ENCODE measurements around the gene LY6G6C.

DNA sequence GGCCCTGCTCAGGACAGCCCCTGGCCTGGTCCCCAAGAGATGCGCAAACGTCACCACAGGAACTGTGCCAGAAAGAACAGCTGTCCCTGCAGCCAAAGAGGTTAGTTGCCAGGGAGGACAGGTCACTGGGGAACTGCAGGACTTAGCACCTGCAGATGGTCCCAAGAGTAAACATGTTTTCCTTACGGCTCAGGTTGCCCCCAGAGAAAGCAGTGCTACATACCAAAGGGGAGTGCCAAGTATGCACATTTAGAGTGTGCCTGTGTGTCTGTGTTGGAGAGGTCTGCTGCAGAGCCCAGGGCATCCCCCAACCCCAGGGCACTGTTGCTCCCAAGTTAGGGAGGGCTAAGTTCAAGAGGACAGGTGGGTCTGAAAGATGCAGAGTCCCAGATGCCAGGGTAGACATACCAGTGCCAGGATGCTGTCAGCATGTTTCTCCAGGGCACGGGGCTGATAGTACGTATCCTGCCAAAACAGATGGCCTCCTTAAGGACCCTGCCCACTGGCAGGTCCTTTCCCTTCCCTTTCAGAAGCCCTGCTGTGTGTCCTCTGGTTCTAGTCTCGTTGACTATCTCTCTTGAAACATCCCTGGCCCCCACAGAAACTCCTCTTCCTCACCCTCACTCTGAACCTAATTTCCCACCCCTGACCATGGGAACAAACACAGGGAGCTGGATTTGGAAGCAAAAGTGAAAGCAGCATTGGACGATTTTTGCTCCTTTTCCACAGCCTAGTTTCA, 19.7 kb downstream of the LY6G6C start:
- TF ChIP-seq, protein P1, sequence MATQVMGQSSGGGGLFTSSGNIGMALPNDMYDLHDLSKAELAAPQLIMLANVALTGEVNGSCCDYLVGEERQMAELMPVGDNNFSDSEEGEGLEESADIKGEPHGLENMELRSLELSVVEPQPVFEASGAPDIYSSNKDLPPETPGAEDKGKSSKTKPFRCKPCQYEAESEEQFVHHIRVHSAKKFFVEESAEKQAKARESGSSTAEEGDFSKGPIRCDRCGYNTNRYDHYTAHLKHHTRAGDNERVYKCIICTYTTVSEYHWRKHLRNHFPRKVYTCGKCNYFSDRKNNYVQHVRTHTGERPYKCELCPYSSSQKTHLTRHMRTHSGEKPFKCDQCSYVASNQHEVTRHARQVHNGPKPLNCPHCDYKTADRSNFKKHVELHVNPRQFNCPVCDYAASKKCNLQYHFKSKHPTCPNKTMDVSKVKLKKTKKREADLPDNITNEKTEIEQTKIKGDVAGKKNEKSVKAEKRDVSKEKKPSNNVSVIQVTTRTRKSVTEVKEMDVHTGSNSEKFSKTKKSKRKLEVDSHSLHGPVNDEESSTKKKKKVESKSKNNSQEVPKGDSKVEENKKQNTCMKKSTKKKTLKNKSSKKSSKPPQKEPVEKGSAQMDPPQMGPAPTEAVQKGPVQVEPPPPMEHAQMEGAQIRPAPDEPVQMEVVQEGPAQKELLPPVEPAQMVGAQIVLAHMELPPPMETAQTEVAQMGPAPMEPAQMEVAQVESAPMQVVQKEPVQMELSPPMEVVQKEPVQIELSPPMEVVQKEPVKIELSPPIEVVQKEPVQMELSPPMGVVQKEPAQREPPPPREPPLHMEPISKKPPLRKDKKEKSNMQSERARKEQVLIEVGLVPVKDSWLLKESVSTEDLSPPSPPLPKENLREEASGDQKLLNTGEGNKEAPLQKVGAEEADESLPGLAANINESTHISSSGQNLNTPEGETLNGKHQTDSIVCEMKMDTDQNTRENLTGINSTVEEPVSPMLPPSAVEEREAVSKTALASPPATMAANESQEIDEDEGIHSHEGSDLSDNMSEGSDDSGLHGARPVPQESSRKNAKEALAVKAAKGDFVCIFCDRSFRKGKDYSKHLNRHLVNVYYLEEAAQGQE (IDR thresholded peaks at IDR 0.05; ENCODE audit: low read depth): no peak
- TF ChIP-seq EP300 (IDR thresholded peaks at IDR 0.05; ENCODE audit: borderline replicate concordance) (no peak), ZBTB7A (IDR thresholded peaks at IDR 0.05; ENCODE audit: low read depth) (no peak; the same call in 1 of the 2 replicates), CEBPB (IDR thresholded peaks at IDR 0.05) (no peak), TAF1 (IDR thresholded peaks at IDR 0.05; ENCODE audit: low read depth) (no peak), YY1 (IDR thresholded peaks at IDR 0.05; ENCODE audit: low read depth) (no peak), RAD21 (IDR thresholded peaks at IDR 0.05; ENCODE audit: low read depth) (no peak), EGR1 (IDR thresholded peaks at IDR 0.05) (no peak), FOXM1 (IDR thresholded peaks at IDR 0.05; ENCODE audit: borderline replicate concordance, low read depth) (no peak), CREB1 (IDR thresholded peaks at IDR 0.05; ENCODE audit: low read depth) (no peak), TCF12 (IDR thresholded peaks at IDR 0.05; ENCODE audit: low read depth) (no peak), TEAD4 (IDR thresholded peaks at IDR 0.05) (no peak)
- TF ChIP-seq, protein P2, sequence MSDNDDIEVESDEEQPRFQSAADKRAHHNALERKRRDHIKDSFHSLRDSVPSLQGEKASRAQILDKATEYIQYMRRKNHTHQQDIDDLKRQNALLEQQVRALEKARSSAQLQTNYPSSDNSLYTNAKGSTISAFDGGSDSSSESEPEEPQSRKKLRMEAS (IDR thresholded peaks at IDR 0.05): no peak
- TF ChIP-seq, protein P3, sequence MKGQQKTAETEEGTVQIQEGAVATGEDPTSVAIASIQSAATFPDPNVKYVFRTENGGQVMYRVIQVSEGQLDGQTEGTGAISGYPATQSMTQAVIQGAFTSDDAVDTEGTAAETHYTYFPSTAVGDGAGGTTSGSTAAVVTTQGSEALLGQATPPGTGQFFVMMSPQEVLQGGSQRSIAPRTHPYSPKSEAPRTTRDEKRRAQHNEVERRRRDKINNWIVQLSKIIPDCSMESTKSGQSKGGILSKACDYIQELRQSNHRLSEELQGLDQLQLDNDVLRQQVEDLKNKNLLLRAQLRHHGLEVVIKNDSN (IDR thresholded peaks at IDR 0.05): no peak
